ENCODE results near the gene PDE9A. TPM values are rescaled to one million over a fixed set of nuclear protein-coding genes. Genes with fewer than 3 reads are reported as not detected.
A peak's percentile ranks its signal among the peaks of the same experiment; 100 is the strongest.

The PDE9A gene
- total and polyA plus RNA-seq, 2 experiments from 2014 or later, result 14.3 to 19.6 TPM

DNA sequence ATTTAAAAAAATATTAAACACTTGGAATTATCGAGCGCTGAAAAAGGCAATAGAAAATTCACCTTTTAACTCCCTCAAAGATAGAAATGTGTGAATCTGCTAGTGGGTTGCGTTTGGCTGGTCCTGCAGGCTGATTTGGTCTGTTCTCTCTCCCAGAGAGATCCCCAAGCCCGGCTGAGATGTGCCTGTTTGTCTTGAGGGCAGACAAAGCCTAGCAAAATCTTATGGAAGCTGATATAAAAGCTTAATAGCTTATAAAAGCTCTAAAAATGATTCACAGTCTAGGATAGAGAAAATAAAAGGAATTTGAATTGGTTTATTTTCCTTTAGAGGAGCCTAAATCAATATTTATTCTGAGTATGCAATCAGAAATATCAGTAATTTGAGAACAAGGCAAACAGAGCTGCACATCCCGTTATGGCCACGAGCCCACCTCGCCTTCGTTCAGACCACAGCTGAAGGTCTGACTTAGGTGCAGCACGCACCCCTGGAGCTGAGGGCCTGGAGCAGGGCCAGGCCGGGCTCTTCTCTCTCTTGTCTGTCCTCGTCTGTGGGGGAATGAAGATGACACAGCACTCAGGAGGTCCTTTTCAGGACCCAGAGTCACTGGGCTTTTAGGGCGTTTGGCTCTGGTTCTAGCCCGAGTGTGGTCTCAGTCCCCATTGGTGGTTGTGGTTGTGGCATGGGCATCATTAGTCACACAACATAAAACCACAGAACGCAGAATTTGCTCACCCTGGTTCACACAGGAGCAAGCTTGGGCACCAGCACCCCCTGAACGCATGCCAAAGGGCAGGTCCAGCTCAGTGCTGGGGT lies 18.6 kb downstream of the PDE9A start:
- no peak for DNase-seq (ENCODE audit: low spot score)
- Histone ChIP-seq H2AFZ (no peak overlapping the region), H3K4me1 (ENCODE audit: insufficient read depth) (peaks cover 57% of the 10 kb centered on the region), H3K4me3 (no peak overlapping the region), H3K79me2 (peaks cover 34% of the 10 kb centered on the region), H3K4me2 (no peak overlapping the region), H4K20me1 (ENCODE audit: insufficient read depth, poor library complexity, severe bottlenecking) (no peaks in the 10 kb centered on the region), H3K9me3 (ENCODE audit: low read depth) (no peaks in the 10 kb centered on the region), H3K9me2 (replicated peaks; ENCODE audit: insufficient read depth) (no peaks in the 10 kb centered on the region), H3K36me3 (replicated peaks; ENCODE audit: insufficient read depth, low read depth) (no peaks in the 10 kb centered on the region), H3K27me3 (no peaks in the 10 kb centered on the region), H3K27ac (peak overlapping the region; percentile 16)
- WGBS (ENCODE audit: low lambda C conversion rate, missing lambda C conversion rate), result 68% methylated on average over 15 of the region's 15 CpGs
- TF ChIP-seq EZH2phosphoT487 (IDR thresholded peaks at IDR 0.05; ENCODE audit: low read depth, severe bottlenecking, unreplicated experiment) (no peak), EZH2 (IDR thresholded peaks at IDR 0.05; ENCODE audit: borderline replicate concordance) (no peak)
- TF ChIP-seq, protein P1, sequence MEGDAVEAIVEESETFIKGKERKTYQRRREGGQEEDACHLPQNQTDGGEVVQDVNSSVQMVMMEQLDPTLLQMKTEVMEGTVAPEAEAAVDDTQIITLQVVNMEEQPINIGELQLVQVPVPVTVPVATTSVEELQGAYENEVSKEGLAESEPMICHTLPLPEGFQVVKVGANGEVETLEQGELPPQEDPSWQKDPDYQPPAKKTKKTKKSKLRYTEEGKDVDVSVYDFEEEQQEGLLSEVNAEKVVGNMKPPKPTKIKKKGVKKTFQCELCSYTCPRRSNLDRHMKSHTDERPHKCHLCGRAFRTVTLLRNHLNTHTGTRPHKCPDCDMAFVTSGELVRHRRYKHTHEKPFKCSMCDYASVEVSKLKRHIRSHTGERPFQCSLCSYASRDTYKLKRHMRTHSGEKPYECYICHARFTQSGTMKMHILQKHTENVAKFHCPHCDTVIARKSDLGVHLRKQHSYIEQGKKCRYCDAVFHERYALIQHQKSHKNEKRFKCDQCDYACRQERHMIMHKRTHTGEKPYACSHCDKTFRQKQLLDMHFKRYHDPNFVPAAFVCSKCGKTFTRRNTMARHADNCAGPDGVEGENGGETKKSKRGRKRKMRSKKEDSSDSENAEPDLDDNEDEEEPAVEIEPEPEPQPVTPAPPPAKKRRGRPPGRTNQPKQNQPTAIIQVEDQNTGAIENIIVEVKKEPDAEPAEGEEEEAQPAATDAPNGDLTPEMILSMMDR (IDR thresholded peaks at IDR 0.05; ENCODE audit: poor library complexity), result no peak

DNA sequence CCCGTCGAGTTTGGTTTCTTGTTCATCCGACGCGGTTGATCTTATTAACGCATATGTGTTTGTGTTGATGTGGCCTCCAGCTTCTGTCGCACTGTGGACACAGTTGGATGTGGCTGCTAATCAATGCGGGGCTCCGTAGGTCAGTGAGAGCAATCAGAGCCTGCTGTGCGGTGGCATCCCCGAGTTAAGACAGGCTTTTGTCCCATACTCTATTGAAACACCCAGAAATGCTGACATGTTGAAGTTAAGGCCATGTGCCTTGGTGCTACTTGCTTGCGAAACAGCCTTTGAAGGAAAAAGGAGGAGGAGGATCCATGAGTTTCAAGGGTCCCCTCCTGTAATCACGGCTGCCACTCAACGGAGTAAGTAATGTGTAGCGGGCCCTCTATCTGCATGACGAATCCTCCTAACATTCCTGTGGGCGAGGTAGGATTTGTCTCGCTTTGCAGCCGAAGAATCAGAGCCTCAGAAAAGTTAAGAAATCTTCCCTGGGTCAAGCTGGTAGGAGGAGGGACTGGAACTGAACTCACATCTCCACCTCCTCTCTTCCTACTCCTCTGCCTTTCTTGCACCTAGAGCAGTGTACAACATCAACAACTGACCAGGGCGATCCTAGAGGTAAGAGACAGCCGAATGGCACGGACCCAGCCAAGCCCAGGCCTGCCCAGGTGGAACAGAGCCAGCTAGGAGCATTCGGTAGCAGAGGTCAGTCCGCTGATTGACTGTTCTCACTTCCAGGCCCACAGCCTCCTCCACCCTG lies 19.5 kb downstream of the PDE9A start:
- WGBS (ENCODE audit: low lambda C conversion rate, missing lambda C conversion rate), result 78% methylated on average over 24 of the region's 24 CpGs
- Histone ChIP-seq H4K20me1 (ENCODE audit: insufficient read depth, poor library complexity, severe bottlenecking) (no peaks in the 10 kb centered on the region), H2AFZ (no peak overlapping the region), H3K79me2 (peaks cover 26% of the 10 kb centered on the region), H3K4me2 (no peak overlapping the region), H3K27ac (peak overlapping the region; percentile 87), H3K4me3 (no peak overlapping the region), H3K9me2 (replicated peaks; ENCODE audit: insufficient read depth) (no peaks in the 10 kb centered on the region), H3K9me3 (ENCODE audit: low read depth) (no peaks in the 10 kb centered on the region), H3K4me1 (ENCODE audit: insufficient read depth) (peaks cover 61% of the 10 kb centered on the region), H3K27me3 (no peaks in the 10 kb centered on the region), H3K36me3 (replicated peaks; ENCODE audit: insufficient read depth, low read depth) (no peaks in the 10 kb centered on the region)
- peak; percentile 71 for DNase-seq (ENCODE audit: low spot score)
- TF ChIP-seq EZH2phosphoT487 (IDR thresholded peaks at IDR 0.05; ENCODE audit: low read depth, severe bottlenecking, unreplicated experiment) (no peak), EZH2 (IDR thresholded peaks at IDR 0.05; ENCODE audit: borderline replicate concordance) (no peak)
- TF ChIP-seq, protein P1 (IDR thresholded peaks at IDR 0.05; ENCODE audit: poor library complexity), result no peak

DNA sequence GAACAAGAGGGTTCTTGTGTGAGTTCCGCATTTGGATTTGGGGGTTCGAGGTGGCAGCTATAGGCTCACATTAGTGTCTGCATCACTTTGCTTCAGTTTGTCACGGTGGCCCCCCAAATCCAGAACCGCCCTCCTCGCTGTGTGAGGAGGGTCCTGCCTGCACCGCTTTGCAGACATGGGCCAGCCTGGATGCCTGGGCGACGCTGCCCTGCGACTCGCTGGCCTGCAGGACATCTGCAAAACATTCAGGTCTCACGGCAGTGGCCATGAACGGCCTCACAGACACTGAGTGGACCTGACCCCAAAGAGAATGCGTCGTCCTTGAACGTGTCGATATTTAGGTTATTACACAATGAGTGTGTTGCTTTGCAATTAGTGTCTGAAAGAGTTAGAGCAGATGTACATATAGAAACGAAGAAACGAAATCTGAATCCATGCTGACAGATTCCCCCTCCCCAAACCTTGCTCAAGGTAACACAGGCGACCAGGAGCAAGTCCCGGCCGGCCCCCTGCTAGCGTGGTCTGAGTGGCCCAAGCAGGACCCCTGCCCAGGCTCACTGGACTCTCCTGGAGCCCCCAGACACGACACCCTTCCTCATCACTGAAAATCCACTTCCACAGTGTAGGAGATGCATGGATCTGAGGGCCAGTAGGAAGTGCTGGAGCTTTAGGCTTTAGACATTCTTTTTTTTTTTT lies 20.4 kb downstream of the PDE9A start:
- Histone ChIP-seq H3K4me2 (peak overlapping the region; percentile 72), H3K79me2 (peaks cover 23% of the 10 kb centered on the region), H3K27me3 (no peaks in the 10 kb centered on the region), H3K27ac (peak overlapping the region; percentile 87), H3K4me1 (ENCODE audit: insufficient read depth) (peaks cover 61% of the 10 kb centered on the region), H3K9me2 (replicated peaks; ENCODE audit: insufficient read depth) (no peaks in the 10 kb centered on the region), H3K36me3 (replicated peaks; ENCODE audit: insufficient read depth, low read depth) (no peaks in the 10 kb centered on the region), H4K20me1 (ENCODE audit: insufficient read depth, poor library complexity, severe bottlenecking) (no peaks in the 10 kb centered on the region), H3K9me3 (ENCODE audit: low read depth) (no peaks in the 10 kb centered on the region), H2AFZ (no peak overlapping the region), H3K4me3 (no peak overlapping the region)
- WGBS (ENCODE audit: low lambda C conversion rate, missing lambda C conversion rate), result 84% methylated on average over 23 of the region's 23 CpGs
- TF ChIP-seq EZH2phosphoT487 (IDR thresholded peaks at IDR 0.05; ENCODE audit: low read depth, severe bottlenecking, unreplicated experiment), result no peak
- TF ChIP-seq EZH2 (IDR thresholded peaks at IDR 0.05; ENCODE audit: borderline replicate concordance), result no peak
- TF ChIP-seq, protein P1 (IDR thresholded peaks at IDR 0.05; ENCODE audit: poor library complexity), result no peak
- no peak for DNase-seq (ENCODE audit: low spot score)
